Lung (tissue), 12 donors: ENCODE data around the gene TXLNB. TPM values are rescaled to one million over a fixed set of nuclear protein-coding genes. Genes with fewer than 3 reads are reported as not detected.

Source experiments
- ATAC-seq: fragments of 200-7000 bp; cut with Tn5 transposase; one replicate; pipeline ENCODE4 v1.9.1; 2020; ENCODE audit warnings: moderate number of reproducible peaks; ENCODE audit not compliant: insufficient read depth, low FRiP score
- DNase-seq, 3 donors: peaks; one replicate each; pipeline ENCODE4 v3.0.0-alpha.2; 2013 to 2017
- H3K27ac ChIP-seq, 2 donors: one replicate each; pipeline ENCODE4 v1.5.1; 2013; ENCODE audit warnings: mild to moderate bottlenecking in 2 of 2, moderate library complexity in 2 of 2, control low read depth in 1 of 2, inconsistent platforms in 1 of 2, low read depth in 1 of 2, low read length in 1 of 2
- H3K27me3 ChIP-seq, 3 donors: one replicate each; pipeline ENCODE4 v1.5.1; 2013; ENCODE audit warnings: low read length in 2 of 3; ENCODE audit not compliant: control insufficient read depth in 3 of 3, insufficient read depth in 3 of 3
- H3K36me3 ChIP-seq, 4 donors: one replicate each; pipeline ENCODE4 v1.5.1; 2013; ENCODE audit warnings: low read length in 4 of 4, mild to moderate bottlenecking in 1 of 4, moderate library complexity in 1 of 4; ENCODE audit not compliant: control insufficient read depth in 4 of 4, insufficient read depth in 4 of 4
- H3K4me1 ChIP-seq, 5 donors: one replicate each; pipeline ENCODE4 v1.5.1; 2013; ENCODE audit warnings: low read length in 5 of 5, mild to moderate bottlenecking in 2 of 5, moderate library complexity in 1 of 5; ENCODE audit not compliant: control insufficient read depth in 5 of 5, insufficient read depth in 5 of 5
- H3K4me3 ChIP-seq: one replicate; pipeline ENCODE4 v1.5.1; 2013; ENCODE audit warnings: mild to moderate bottlenecking, control low read depth, moderate library complexity
- H3K9ac ChIP-seq, 2 donors: one replicate each; pipeline ENCODE4 v1.5.1; 2013; ENCODE audit warnings: low read length in 2 of 2, control low read depth in 1 of 2; ENCODE audit not compliant: insufficient read depth in 1 of 2
- H3K9me3 ChIP-seq, 4 donors: one replicate each; pipeline ENCODE4 v1.5.1; 2013; ENCODE audit warnings: low read length in 3 of 4, mild to moderate bottlenecking in 1 of 4, moderate library complexity in 1 of 4; ENCODE audit not compliant: control insufficient read depth in 4 of 4, insufficient read depth in 3 of 4
- WGBS, 2 donors: extraction: QIAGEN DNeasy Blood & Tissue Kit; methylation state at CpG; one replicate each; pipeline ENCODE4 v1.1.7; 2013; 5-methylcytosine and 5-hydroxymethylcytosine counted together
- polyA plus RNA-seq, 2 donors: library from polyadenylated mRNA; stranded (reverse); fragments of 200-250 nt; gene quantifications; one replicate each; pipeline ENCODE4 v1.2.1, GENCODE V29; 2013
- total RNA-seq, 2 donors: library from RNA; depleted of rRNA in 1 of 2; stranded (reverse); fragments of >200 nt in 1 of 2; gene quantifications; one replicate each; pipeline ENCODE4 v1.2.1, GENCODE V29; 2014 to 2021
- TF ChIP-seq, protein P1 (sequence below): IDR thresholded peaks from 2 replicates; pipeline ENCODE4 v1.5.1; 2012; ENCODE audit warnings: mild to moderate bottlenecking; ENCODE audit errors: control extremely low read depth, extremely low read depth
- donor health status: control.
- donor health status: control.
- donor health status: Bipolar disorder and iron deficiency.
- donor health status: healthy.
- donor health status: DM: yes; HTN: yes; CAD: no.

TXLNB gene
- total and polyA plus RNA-seq, 4 donors: 0.31 to 2.8 (median 1.2) TPM

DNA sequence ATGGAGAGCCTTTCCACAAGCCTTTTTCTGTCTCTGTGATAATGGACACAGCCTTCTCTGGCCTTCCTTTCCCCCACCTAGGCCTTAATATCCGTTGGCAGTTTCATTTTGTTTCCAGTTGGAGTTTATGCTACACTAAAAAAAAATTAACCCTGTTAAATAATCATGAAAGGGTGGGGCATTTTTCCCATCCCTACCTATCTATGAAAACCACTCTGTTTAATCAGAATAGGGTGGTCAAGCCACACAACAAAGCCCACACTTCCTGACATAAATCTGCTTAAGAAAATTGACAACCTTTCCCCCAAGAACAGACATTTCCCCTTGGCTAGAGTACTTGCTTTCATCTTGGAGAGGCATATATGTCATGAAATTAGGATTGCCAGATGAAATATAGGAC is 14.2 kb downstream of the TXLNB start:
- no peaks in the 10 kb centered on the region for H3K36me3 ChIP-seq

DNA sequence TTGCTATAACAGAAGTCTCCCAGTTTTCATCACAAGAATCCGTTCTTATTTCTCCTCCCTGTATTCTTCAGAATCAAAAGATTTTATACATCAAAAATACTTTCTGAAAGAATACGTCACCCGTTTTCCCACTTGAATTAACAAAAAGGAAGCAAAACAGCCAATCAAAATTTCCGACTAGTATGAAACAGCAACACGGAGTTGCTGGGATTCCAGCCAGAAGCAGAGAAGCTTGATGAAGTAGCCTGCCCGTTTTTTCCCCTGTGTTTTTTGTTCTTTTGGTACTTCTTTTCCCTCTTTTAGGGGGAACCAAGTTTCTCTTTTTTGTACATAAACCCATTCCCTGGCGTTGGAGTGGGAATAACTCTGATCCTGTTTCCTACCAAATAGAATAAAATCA is 14.6 kb downstream of the TXLNB start:
- ATAC-seq (no peak), DNase-seq (peak in 2 of 3 donors; percentile 24 to 50)
- Histone ChIP-seq H3K4me1 (peaks cover 0 to 5% (median 0%) of the 10 kb centered on the region in 5 donors), H3K4me3 (no peak overlapping the region), H3K27me3 (no peaks in the 10 kb centered on the region), H3K36me3 (no peaks in the 10 kb centered on the region), H3K27ac (peak overlapping the region in 1 of 2 donors; percentile 85), H3K9ac (no peak overlapping the region), H3K9me3 (no peaks in the 10 kb centered on the region)
- TF ChIP-seq, protein P1, sequence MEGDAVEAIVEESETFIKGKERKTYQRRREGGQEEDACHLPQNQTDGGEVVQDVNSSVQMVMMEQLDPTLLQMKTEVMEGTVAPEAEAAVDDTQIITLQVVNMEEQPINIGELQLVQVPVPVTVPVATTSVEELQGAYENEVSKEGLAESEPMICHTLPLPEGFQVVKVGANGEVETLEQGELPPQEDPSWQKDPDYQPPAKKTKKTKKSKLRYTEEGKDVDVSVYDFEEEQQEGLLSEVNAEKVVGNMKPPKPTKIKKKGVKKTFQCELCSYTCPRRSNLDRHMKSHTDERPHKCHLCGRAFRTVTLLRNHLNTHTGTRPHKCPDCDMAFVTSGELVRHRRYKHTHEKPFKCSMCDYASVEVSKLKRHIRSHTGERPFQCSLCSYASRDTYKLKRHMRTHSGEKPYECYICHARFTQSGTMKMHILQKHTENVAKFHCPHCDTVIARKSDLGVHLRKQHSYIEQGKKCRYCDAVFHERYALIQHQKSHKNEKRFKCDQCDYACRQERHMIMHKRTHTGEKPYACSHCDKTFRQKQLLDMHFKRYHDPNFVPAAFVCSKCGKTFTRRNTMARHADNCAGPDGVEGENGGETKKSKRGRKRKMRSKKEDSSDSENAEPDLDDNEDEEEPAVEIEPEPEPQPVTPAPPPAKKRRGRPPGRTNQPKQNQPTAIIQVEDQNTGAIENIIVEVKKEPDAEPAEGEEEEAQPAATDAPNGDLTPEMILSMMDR: no peak
- WGBS, 2 donors: 70 to 78% methylated on average over 7 of the region's 7 CpGs

More for the DNA sequence above, 14.2 kb downstream of the TXLNB start:
- Histone ChIP-seq H3K9ac (no peak overlapping the region), H3K27ac (peak overlapping the region in 1 of 2 donors; percentile 85), H3K4me1 (peaks cover 0 to 5% (median 0%) of the 10 kb centered on the region in 5 donors), H3K4me3 (no peak overlapping the region), H3K9me3 (no peaks in the 10 kb centered on the region), H3K27me3 (no peaks in the 10 kb centered on the region)
- WGBS, 2 donors: 17 to 52% methylated on average over 1 of the region's 1 CpG
- ATAC-seq (no peak), DNase-seq (no peak)
- TF ChIP-seq, protein P1: no peak

DNA sequence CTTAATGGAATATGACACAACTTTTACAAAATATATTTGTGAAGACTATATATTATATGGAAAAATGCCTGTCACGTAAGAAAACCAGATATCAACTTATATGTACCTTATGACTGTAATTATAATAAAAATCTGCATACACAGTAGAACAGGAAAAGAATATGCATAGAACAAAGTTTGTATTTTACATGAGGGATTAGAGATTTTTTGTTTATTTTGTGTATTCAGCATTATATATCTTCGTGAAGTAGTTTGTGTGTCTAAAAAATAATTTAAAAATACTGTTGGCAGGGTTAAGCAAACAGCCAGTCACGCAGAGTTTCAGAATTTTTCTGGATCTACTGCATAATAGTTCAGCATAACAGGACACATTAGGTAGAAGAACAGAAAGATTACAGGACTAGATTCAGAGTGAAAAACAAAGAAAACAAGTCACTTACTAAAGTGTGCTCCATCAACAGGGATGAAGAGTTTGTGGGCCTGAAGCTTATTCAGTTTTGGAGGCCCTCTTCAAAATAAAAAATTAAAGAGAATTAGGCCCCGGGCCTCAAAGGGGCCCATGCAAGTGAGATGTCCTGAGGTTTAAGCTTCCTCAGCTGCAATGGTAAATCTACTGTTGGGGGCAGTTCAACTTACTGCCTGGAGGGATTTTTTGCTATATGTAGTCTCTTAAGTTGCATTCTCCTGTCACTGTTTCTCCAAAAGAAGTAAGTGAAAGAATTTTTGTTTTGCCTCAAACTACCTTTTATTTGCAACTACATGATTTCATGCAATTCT is 16.3 kb downstream of the TXLNB start:
- Histone ChIP-seq H3K4me1 (peaks cover 0 to 5% (median 0%) of the 10 kb centered on the region in 5 donors), H3K4me3 (no peak overlapping the region), H3K9ac (no peak overlapping the region), H3K36me3 (peaks cover 0 to 3% (median 0%) of the 10 kb centered on the region in 4 donors), H3K27ac (peak overlapping the region in 1 of 2 donors; percentile 21), H3K9me3 (no peaks in the 10 kb centered on the region), H3K27me3 (no peaks in the 10 kb centered on the region)
- ATAC-seq: no peak
- no peak for DNase-seq
- 82 to 85% methylated on average over 4 of the region's 4 CpGs for WGBS, 2 donors
- TF ChIP-seq, protein P1: no peak
